ENCODE data around the gene PKIB.
A peak's percentile ranks its signal among the peaks of the same experiment; 100 is the strongest.

PKIB gene

GRCh38 chr6:122712448-122713137, 102.4 kb downstream of the PKIB start:
- WGBS (ENCODE audit: insufficient coverage): 100% methylated on average over 1 of the region's 3 CpGs
- peaks cover 0 to 11% (median 0%) of the 10 kb centered on the region in 5 experiments for H3K27me3 ChIP-seq (replicated peaks in 2 of 5; ENCODE audit: control insufficient read depth in 4 of 5, insufficient read depth in 5 of 5, low read length in 4 of 5)
- H3K27ac ChIP-seq (ENCODE audit: insufficient read depth in 1 of 2, low read depth in 1 of 2, low read length in 2 of 2, poor library complexity in 1 of 2, severe bottlenecking in 2 of 2): no peak overlapping the region
- no peaks in the 10 kb centered on the region for H3K9me3 ChIP-seq (ENCODE audit: control extremely low read depth in 1 of 5, control insufficient read depth in 4 of 5, insufficient read depth in 2 of 5, low read depth in 1 of 5, low read length in 4 of 5)
- no peaks in the 10 kb centered on the region for H3K36me3 ChIP-seq (ENCODE audit: control insufficient read depth in 4 of 4, insufficient read depth in 4 of 4, low read length in 3 of 4)
- ChIA-PET CTCF (interaction anchor here (0.9 to 1.1 kb wide), 2 partner anchors 14 to 115 kb away, joined by 3 read pairs; no protein-coding TSS in a partner anchor), POLR2A (no interaction called here)
- peak in 2 of 3 donors; percentile 54 to 57 for DNase-seq
- H3K4me3 ChIP-seq (ENCODE audit: control insufficient read depth in 1 of 7, extremely low read depth in 1 of 7, insufficient read depth in 4 of 7, low read depth in 2 of 7, low read length in 6 of 7): no peak overlapping the region
- H3K4me1 ChIP-seq (ENCODE audit: control extremely low read depth in 1 of 4, control insufficient read depth in 4 of 4, insufficient read depth in 4 of 4, low read length in 3 of 4): peaks cover 10 to 74% (median 22%) of the 10 kb centered on the region in 4 experiments

- peaks cover 10 to 79% (median 22%) of the 10 kb centered on the region in 4 experiments for H3K4me1 ChIP-seq (ENCODE audit: control extremely low read depth in 1 of 4, control insufficient read depth in 4 of 4, insufficient read depth in 4 of 4, low read length in 3 of 4)
- no peak overlapping the region for H3K4me3 ChIP-seq (ENCODE audit: control insufficient read depth in 1 of 7, extremely low read depth in 1 of 7, insufficient read depth in 4 of 7, low read depth in 2 of 7, low read length in 6 of 7)
- H3K36me3 ChIP-seq (ENCODE audit: control insufficient read depth in 4 of 4, insufficient read depth in 4 of 4, low read length in 3 of 4): no peaks in the 10 kb centered on the region
- 100% methylated on average over 2 of the region's 3 CpGs for WGBS (ENCODE audit: insufficient coverage)
- H3K9me3 ChIP-seq (ENCODE audit: control extremely low read depth in 1 of 5, control insufficient read depth in 4 of 5, insufficient read depth in 2 of 5, low read depth in 1 of 5, low read length in 4 of 5): no peaks in the 10 kb centered on the region
- peaks cover 0 to 6% (median 0%) of the 10 kb centered on the region in 5 experiments for H3K27me3 ChIP-seq (replicated peaks in 2 of 5; ENCODE audit: control insufficient read depth in 4 of 5, insufficient read depth in 5 of 5, low read length in 4 of 5)
- no peak overlapping the region for H3K27ac ChIP-seq (ENCODE audit: insufficient read depth in 1 of 2, low read depth in 1 of 2, low read length in 2 of 2, poor library complexity in 1 of 2, severe bottlenecking in 2 of 2)
- peak in 2 of 3 donors; percentile 71 to 73 for DNase-seq
- POLR2A ChIA-PET: no interaction called here
- CTCF ChIA-PET: interaction anchor here (1.0 to 1.1 kb wide), 4 partner anchors 10 to 115 kb away, joined by 3 to 4 read pairs (median 4); no protein-coding TSS in a partner anchor
These were observed 102.9 kb downstream of the PKIB start for GRCh38 chr6:122713138-122713537.

- CTCF ChIA-PET: interaction anchor here (0.6 to 1.1 kb wide), 6 partner anchors 9 to 116 kb away, joined by 3 to 4 read pairs (median 4); no protein-coding TSS in a partner anchor
- Histone ChIP-seq H3K9me3 (ENCODE audit: control extremely low read depth in 1 of 5, control insufficient read depth in 4 of 5, insufficient read depth in 2 of 5, low read depth in 1 of 5, low read length in 4 of 5) (no peaks in the 10 kb centered on the region), H3K4me3 (ENCODE audit: control insufficient read depth in 1 of 7, extremely low read depth in 1 of 7, insufficient read depth in 4 of 7, low read depth in 2 of 7, low read length in 6 of 7) (no peak overlapping the region), H3K36me3 (ENCODE audit: control insufficient read depth in 4 of 4, insufficient read depth in 4 of 4, low read length in 3 of 4) (no peaks in the 10 kb centered on the region), H3K27me3 (replicated peaks in 2 of 5; ENCODE audit: control insufficient read depth in 4 of 5, insufficient read depth in 5 of 5, low read length in 4 of 5) (no peaks in the 10 kb centered on the region), H3K4me1 (ENCODE audit: control extremely low read depth in 1 of 4, control insufficient read depth in 4 of 4, insufficient read depth in 4 of 4, low read length in 3 of 4) (peaks cover 10 to 76% (median 22%) of the 10 kb centered on the region in 4 experiments), H3K27ac (ENCODE audit: insufficient read depth in 1 of 2, low read depth in 1 of 2, low read length in 2 of 2, poor library complexity in 1 of 2, severe bottlenecking in 2 of 2) (peak overlapping the region in 1 of 2 experiments; percentile 27)
- DNase-seq: no peak
- POLR2A ChIA-PET: no interaction called here
- 96% methylated on average over 3 of the region's 5 CpGs for WGBS (ENCODE audit: insufficient coverage)
These were observed 103.9 kb downstream of the PKIB start for GRCh38 chr6:122714059-122714458.

GRCh38 chr6:122715725-122716124, 105.5 kb downstream of the PKIB start:
- no peak overlapping the region for H3K4me3 ChIP-seq (ENCODE audit: control insufficient read depth in 1 of 7, extremely low read depth in 1 of 7, insufficient read depth in 4 of 7, low read depth in 2 of 7, low read length in 6 of 7)
- WGBS (ENCODE audit: insufficient coverage): 100% methylated on average over 1 of the region's 2 CpGs
- H3K27ac ChIP-seq (ENCODE audit: insufficient read depth in 1 of 2, low read depth in 1 of 2, low read length in 2 of 2, poor library complexity in 1 of 2, severe bottlenecking in 2 of 2): no peak overlapping the region
- no peaks in the 10 kb centered on the region for H3K9me3 ChIP-seq (ENCODE audit: control extremely low read depth in 1 of 5, control insufficient read depth in 4 of 5, insufficient read depth in 2 of 5, low read depth in 1 of 5, low read length in 4 of 5)
- peaks cover 0 to 62% (median 15%) of the 10 kb centered on the region in 4 experiments for H3K4me1 ChIP-seq (ENCODE audit: control extremely low read depth in 1 of 4, control insufficient read depth in 4 of 4, insufficient read depth in 4 of 4, low read length in 3 of 4)
- DNase-seq: no peak
- no peaks in the 10 kb centered on the region for H3K36me3 ChIP-seq (ENCODE audit: control insufficient read depth in 4 of 4, insufficient read depth in 4 of 4, low read length in 3 of 4)
- CTCF ChIA-PET: interaction anchor here (0.9 to 1.2 kb wide), 3 partner anchors 10 to 24 kb away, joined by 3 to 4 read pairs (median 3); no protein-coding TSS in a partner anchor
- POLR2A ChIA-PET: no interaction called here
- no peaks in the 10 kb centered on the region for H3K27me3 ChIP-seq (replicated peaks in 2 of 5; ENCODE audit: control insufficient read depth in 4 of 5, insufficient read depth in 5 of 5, low read length in 4 of 5)

- H3K27ac ChIP-seq (ENCODE audit: insufficient read depth in 1 of 2, low read depth in 1 of 2, low read length in 2 of 2, poor library complexity in 1 of 2, severe bottlenecking in 2 of 2): no peak overlapping the region
- peak overlapping the region in 1 of 7 experiments; percentile 16 for H3K4me3 ChIP-seq (ENCODE audit: control insufficient read depth in 1 of 7, extremely low read depth in 1 of 7, insufficient read depth in 4 of 7, low read depth in 2 of 7, low read length in 6 of 7)
- H3K4me1 ChIP-seq (ENCODE audit: control extremely low read depth in 1 of 4, control insufficient read depth in 4 of 4, insufficient read depth in 4 of 4, low read length in 3 of 4): peaks cover 0 to 46% (median 9%) of the 10 kb centered on the region in 4 experiments
- WGBS (ENCODE audit: insufficient coverage): 10% methylated on average over 2 of the region's 2 CpGs
- POLR2A ChIA-PET: no interaction called here
- no peaks in the 10 kb centered on the region for H3K9me3 ChIP-seq (ENCODE audit: control extremely low read depth in 1 of 5, control insufficient read depth in 4 of 5, insufficient read depth in 2 of 5, low read depth in 1 of 5, low read length in 4 of 5)
- H3K27me3 ChIP-seq (replicated peaks in 2 of 5; ENCODE audit: control insufficient read depth in 4 of 5, insufficient read depth in 5 of 5, low read length in 4 of 5): no peaks in the 10 kb centered on the region
- H3K36me3 ChIP-seq (ENCODE audit: control insufficient read depth in 4 of 4, insufficient read depth in 4 of 4, low read length in 3 of 4): no peaks in the 10 kb centered on the region
- DNase-seq: peak in 2 of 3 donors; percentile 46 to 58
- CTCF ChIA-PET: interaction anchor here (1.0 kb wide), 1 partner anchor 10 kb away, joined by 3 read pairs; no protein-coding TSS in a partner anchor
These were observed 107.1 kb downstream of the PKIB start for GRCh38 chr6:122717350-122717749.

GRCh38 chr6:122718616-122719015, 108.4 kb downstream of the PKIB start:
- ChIA-PET CTCF (interaction anchor here (0.9 to 1.4 kb wide), 3 partner anchors 7 to 120 kb away, joined by 3 read pairs; no protein-coding TSS in a partner anchor), POLR2A (no interaction called here)
- DNase-seq: no peak
- 100% methylated on average over 1 of the region's 4 CpGs for WGBS (ENCODE audit: insufficient coverage)
- Histone ChIP-seq H3K27me3 (replicated peaks in 2 of 5; ENCODE audit: control insufficient read depth in 4 of 5, insufficient read depth in 5 of 5, low read length in 4 of 5) (no peaks in the 10 kb centered on the region), H3K27ac (ENCODE audit: insufficient read depth in 1 of 2, low read depth in 1 of 2, low read length in 2 of 2, poor library complexity in 1 of 2, severe bottlenecking in 2 of 2) (no peak overlapping the region), H3K4me3 (ENCODE audit: control insufficient read depth in 1 of 7, extremely low read depth in 1 of 7, insufficient read depth in 4 of 7, low read depth in 2 of 7, low read length in 6 of 7) (no peak overlapping the region), H3K36me3 (ENCODE audit: control insufficient read depth in 4 of 4, insufficient read depth in 4 of 4, low read length in 3 of 4) (no peaks in the 10 kb centered on the region), H3K4me1 (ENCODE audit: control extremely low read depth in 1 of 4, control insufficient read depth in 4 of 4, insufficient read depth in 4 of 4, low read length in 3 of 4) (peaks cover 0 to 33% (median 2%) of the 10 kb centered on the region in 4 experiments), H3K9me3 (ENCODE audit: control extremely low read depth in 1 of 5, control insufficient read depth in 4 of 5, insufficient read depth in 2 of 5, low read depth in 1 of 5, low read length in 4 of 5) (no peaks in the 10 kb centered on the region)

- POLR2A ChIA-PET: no interaction called here
- no peaks in the 10 kb centered on the region for H3K9me3 ChIP-seq (ENCODE audit: control extremely low read depth in 1 of 5, control insufficient read depth in 4 of 5, insufficient read depth in 2 of 5, low read depth in 1 of 5, low read length in 4 of 5)
- no peak for DNase-seq
- no peak overlapping the region for H3K27ac ChIP-seq (ENCODE audit: insufficient read depth in 1 of 2, low read depth in 1 of 2, low read length in 2 of 2, poor library complexity in 1 of 2, severe bottlenecking in 2 of 2)
- H3K36me3 ChIP-seq (ENCODE audit: control insufficient read depth in 4 of 4, insufficient read depth in 4 of 4, low read length in 3 of 4): no peaks in the 10 kb centered on the region
- no peaks in the 10 kb centered on the region for H3K27me3 ChIP-seq (replicated peaks in 2 of 5; ENCODE audit: control insufficient read depth in 4 of 5, insufficient read depth in 5 of 5, low read length in 4 of 5)
- CTCF ChIA-PET: interaction anchor here (0.8 to 1.4 kb wide), 3 partner anchors 13 to 228 kb away, joined by 3 read pairs; no protein-coding TSS in a partner anchor
- no peak overlapping the region for H3K4me3 ChIP-seq (ENCODE audit: control insufficient read depth in 1 of 7, extremely low read depth in 1 of 7, insufficient read depth in 4 of 7, low read depth in 2 of 7, low read length in 6 of 7)
- H3K4me1 ChIP-seq (ENCODE audit: control extremely low read depth in 1 of 4, control insufficient read depth in 4 of 4, insufficient read depth in 4 of 4, low read length in 3 of 4): peaks cover 0 to 28% (median 2%) of the 10 kb centered on the region in 4 experiments
These were observed 109.0 kb downstream of the PKIB start for GRCh38 chr6:122719176-122719575.
